ENCODE data around the gene HECTD3.
"Not testable (repeated sequence)": the region's sequence is repeated elsewhere in the genome, so short reads cannot be mapped to it uniquely, and the experiment has no call there.

Gene HECTD3

GRCh38 chr1:44962729-44963128 is 48.4 kb downstream of the HECTD3 start:
- no peak for TF ChIP-seq CTCF (IDR thresholded peaks at IDR 0.05; ENCODE audit: low read depth, low read length, missing control alignments)
- no peak for DNase-seq (ENCODE audit: low read depth)
- no peak overlapping the region for H3K4me3 ChIP-seq (ENCODE audit: low read depth, low read length)

GRCh38 chr1:44962022-44962421 is 49.1 kb downstream of the HECTD3 start:
- H3K4me3 ChIP-seq (ENCODE audit: low read depth, low read length): not testable (repeated sequence)

GRCh38 chr1:44957566-44957965 is 53.6 kb downstream of the HECTD3 start:
- not testable (repeated sequence) for DNase-seq (ENCODE audit: low read depth); H3K4me3 ChIP-seq (ENCODE audit: low read depth, low read length)

More at GRCh38 chr1:44962022-44962421, 49.1 kb downstream of the HECTD3 start:
- DNase-seq (ENCODE audit: low read depth): not testable (repeated sequence)

- DNase-seq (ENCODE audit: low read depth); H3K4me3 ChIP-seq (ENCODE audit: low read depth, low read length): not testable (repeated sequence)
Measured at GRCh38 chr1:44956077-44956476, 55.0 kb downstream of the HECTD3 start.

Data from GM12864 (cell line).